GM13976 (cell line): ENCODE measurements around the gene ADAMTS8.

ENCODE experiments used
- DNase-seq: peaks from one replicate; pipeline ENCODE4 v3.0.0; 2012; ENCODE audit warnings: low spot score
- in situ Hi-C: fragments of 300-500 bp; cut with MboI; formaldehyde crosslinking; loops from one replicate; pipeline ENCODE4 v1.12.0; 2022; ENCODE audit warnings: low sequenced_read_pairs, mixed read lengths, inconsistent platforms; ENCODE audit not compliant: unreplicated experiment
- TF ChIP-seq, protein P1 (sequence below): IDR thresholded peaks from 2 replicates; pipeline ENCODE4 v1.5.1; 2012; ENCODE audit warnings: borderline replicate concordance, mild to moderate bottlenecking; ENCODE audit not compliant: insufficient read depth; ENCODE audit errors: extremely low read depth, missing control alignments, control extremely low read depth

The ADAMTS8 gene

DNA sequence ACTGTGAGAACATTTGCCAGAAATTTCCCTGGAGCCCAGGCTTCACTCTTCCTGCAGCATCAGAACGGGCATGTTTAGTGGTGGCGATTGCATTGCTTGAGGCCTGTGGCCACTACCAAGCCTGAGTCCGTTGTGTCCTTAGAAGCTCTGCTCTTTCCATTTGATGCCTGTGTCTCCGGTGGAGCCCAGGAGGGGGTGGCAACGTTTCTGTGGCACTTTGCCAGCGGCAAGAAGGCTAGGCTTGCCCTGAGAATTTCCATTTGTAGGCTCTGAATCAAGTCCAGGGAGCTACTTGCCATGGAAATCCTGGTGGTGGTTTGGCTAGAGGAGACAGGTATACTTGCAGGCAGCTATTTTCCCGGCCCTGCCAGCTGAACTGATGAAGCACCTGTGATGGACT lies 47.1 kb downstream of the ADAMTS8 start:
- TF ChIP-seq, protein P1, sequence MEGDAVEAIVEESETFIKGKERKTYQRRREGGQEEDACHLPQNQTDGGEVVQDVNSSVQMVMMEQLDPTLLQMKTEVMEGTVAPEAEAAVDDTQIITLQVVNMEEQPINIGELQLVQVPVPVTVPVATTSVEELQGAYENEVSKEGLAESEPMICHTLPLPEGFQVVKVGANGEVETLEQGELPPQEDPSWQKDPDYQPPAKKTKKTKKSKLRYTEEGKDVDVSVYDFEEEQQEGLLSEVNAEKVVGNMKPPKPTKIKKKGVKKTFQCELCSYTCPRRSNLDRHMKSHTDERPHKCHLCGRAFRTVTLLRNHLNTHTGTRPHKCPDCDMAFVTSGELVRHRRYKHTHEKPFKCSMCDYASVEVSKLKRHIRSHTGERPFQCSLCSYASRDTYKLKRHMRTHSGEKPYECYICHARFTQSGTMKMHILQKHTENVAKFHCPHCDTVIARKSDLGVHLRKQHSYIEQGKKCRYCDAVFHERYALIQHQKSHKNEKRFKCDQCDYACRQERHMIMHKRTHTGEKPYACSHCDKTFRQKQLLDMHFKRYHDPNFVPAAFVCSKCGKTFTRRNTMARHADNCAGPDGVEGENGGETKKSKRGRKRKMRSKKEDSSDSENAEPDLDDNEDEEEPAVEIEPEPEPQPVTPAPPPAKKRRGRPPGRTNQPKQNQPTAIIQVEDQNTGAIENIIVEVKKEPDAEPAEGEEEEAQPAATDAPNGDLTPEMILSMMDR: no peak
- in situ Hi-C loops: no loop called here
- DNase-seq: no peak

DNA sequence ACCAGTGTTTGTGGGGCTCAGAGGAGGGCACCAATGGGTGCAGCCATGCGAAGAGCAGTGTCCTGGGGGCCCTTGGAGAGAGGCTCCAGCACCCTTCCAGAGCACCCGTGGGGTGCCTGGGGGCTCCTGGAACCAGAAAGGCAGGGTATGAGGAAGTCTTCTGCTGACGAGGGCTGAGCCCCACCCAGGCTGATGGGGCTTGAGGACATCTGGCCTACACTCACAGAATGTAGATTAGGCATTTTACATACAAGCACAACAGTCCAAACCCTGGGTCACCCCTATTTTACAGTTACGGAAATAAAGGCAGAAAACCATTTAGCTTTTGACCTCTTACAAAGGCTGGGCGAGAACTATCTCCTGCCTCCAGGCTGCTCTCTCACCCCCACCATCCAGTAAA lies 47.6 kb downstream of the ADAMTS8 start:
- DNase-seq: no peak
- TF ChIP-seq, protein P1: no peak
- in situ Hi-C loops: no loop called here

DNA sequence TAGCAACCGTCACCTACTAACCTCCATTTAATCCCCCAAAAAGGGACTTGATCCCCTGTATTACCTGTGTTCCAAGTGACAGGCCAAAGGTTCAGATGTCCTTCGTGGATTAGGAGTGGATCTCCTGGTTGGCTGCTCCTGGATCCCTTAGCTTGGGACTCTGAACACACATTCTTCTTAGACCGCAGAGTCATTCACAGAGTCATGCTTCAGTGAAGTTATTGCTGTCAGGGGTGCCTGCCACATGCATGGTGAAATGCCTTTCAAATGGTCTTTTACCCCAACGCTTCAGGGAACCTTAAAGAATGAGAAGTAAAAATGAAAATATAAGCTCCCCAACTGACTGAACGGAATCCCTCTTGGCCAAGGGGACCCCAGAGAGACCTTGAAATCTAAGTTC lies 49.1 kb downstream of the ADAMTS8 start:
- DNase-seq: no peak
- in situ Hi-C loops: no loop called here
- TF ChIP-seq, protein P1: no peak

DNA sequence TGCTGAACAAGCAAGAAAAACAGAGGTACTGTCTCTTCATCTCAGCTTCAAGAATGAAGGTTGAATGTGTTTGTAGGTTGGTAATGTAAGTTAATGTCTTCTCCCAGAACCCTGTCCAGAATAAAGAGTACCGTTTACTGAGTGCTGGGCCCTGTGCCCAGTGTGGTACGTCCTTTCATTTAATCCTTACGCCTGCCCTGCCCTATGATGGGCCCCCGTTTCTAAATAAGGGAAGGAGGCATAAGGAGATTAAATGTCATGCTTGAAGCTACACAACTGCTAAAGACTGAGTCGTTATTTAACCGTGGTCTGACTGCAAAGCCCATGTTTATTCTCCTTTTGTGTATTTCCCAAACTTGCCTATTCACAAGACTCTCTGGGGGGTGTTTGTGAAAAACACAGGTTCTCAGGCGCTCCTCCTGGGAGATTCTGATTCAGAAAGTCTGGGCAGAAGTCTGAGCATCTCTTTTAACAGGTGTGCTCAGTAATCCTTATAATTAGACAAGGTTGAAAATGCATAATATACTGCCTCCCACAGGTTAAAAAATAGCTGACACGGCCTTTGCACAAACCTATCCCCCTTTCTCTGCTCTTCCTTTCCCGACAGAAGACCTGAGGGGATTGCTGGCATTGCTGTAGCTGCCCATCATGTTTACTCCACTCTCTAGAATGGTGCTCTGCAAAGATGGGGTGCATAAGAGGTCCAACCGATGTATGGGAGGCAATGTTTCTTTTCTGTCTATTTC lies 57.4 kb downstream of the ADAMTS8 start:
- TF ChIP-seq, protein P1: peak; percentile 6
- in situ Hi-C loops: no loop called here
- DNase-seq: peak; percentile 40

DNA sequence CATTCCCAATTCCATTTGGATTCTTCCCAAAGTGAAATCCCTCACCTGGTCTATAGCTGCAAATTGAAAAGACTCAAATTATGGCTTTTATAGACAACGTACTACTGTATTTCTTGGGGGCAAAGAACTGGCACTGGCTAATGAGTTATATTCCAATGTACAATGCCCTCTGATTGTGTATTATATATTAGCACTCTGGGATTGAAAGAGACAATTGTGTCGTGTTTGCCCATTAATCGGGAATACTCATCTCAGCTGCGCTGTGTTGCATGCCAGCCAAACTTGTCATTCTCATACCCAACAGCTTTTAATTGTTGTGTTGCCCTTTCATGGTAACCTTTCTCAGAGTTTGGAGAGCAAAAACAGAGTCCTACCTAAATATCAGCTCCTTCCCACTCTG lies 58.7 kb downstream of the ADAMTS8 start:
- DNase-seq: no peak
- in situ Hi-C loops: no loop called here
- TF ChIP-seq, protein P1: no peak

DNA sequence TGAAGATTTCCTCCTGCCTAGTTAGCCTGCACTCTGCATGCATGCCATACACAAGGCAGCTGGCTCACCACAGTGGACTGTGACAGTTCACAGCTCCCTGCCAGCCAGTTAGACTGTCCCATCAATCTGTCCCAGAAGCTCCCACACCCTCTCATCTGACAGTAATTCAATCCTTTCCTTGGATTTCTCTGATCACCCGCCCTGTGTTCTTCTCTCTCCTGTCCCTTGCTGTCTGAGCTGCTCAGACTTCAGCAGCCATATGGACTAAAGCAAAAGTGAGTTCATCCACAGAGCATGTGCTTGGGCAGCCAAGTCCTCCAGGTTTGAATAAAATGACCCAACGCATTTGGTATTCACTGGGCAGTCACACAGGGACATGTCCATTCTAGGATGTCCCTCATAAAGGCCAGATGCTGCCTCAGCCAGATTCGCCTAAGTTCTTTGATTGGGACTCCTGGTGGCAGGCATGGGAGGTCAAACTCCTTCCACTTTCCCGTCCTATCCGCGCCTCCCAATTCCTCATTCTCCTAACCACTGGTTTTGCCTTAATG lies 59.2 kb downstream of the ADAMTS8 start:
- TF ChIP-seq, protein P1: no peak
- DNase-seq: no peak
- in situ Hi-C loops: no loop called here
